Sigmoid colon (tissue), 7 donors: ENCODE measurements around the gene SLC22A4. TPM values are rescaled to one million over a fixed set of nuclear protein-coding genes. Genes with fewer than 3 reads are reported as not detected.

Experiments
- DNase-seq: peaks from one replicate; pipeline ENCODE4 v3.0.0-alpha.2; 2019
- H3K27ac ChIP-seq, 4 donors: fragments of 200-600 bp; sonication (generic); one replicate each; pipeline ENCODE4 v1.5.1; 2016 to 2019; ENCODE audit warnings: mild to moderate bottlenecking in 1 of 4
- H3K27me3 ChIP-seq, 3 donors: fragments of 200-600 bp; sonication (generic); one replicate each; pipeline ENCODE4 v1.5.1; 2019; ENCODE audit warnings: mild to moderate bottlenecking in 1 of 3
- H3K36me3 ChIP-seq, 4 donors: fragments of 200-600 bp; sonication (generic); one replicate each; pipeline ENCODE4 v1.5.1; 2016 to 2019
- H3K4me1 ChIP-seq, 4 donors: fragments of 200-600 bp; sonication (generic); one replicate each; pipeline ENCODE4 v1.5.1; 2017 to 2019
- H3K4me3 ChIP-seq, 4 donors: fragments of 200-600 bp; sonication (generic); one replicate each; pipeline ENCODE4 v1.5.1; 2017 to 2019; ENCODE audit warnings: mild to moderate bottlenecking in 2 of 4, moderate library complexity in 1 of 4
- H3K9me3 ChIP-seq, 4 donors: fragments of 200-600 bp in 3 of 4; sonication (generic) in 3 of 4; one replicate each; pipeline versions ENCODE4 v1.5.1 to v1.6.1; 2013 to 2019
- CTCF ChIP-seq, 4 experiments: fragments of 450-650 bp in 3 of 4; fragments of 200-600 bp in 1 of 4; IDR thresholded peaks; one replicate each; pipeline ENCODE4 v1.5.1; 2016 to 2019; ENCODE audit warnings: antibody characterized with exemption in 4 of 4, mild to moderate bottlenecking in 3 of 4, moderate library complexity in 2 of 4
- EP300 ChIP-seq, 4 donors: sonication (generic); formaldehyde crosslinking; IDR thresholded peaks; one replicate each; pipeline ENCODE4 v1.6.1; 2017; ENCODE audit warnings: antibody characterized with exemption in 4 of 4
- POLR2A ChIP-seq, 2 donors: fragments of 450-650 bp; IDR thresholded peaks; one replicate each; pipeline ENCODE4 v1.6.1; 2016; ENCODE audit warnings: antibody characterized with exemption in 2 of 2, mild to moderate bottlenecking in 2 of 2, moderate library complexity in 2 of 2
- POLR2AphosphoS5 ChIP-seq, 4 donors: sonication (generic); formaldehyde crosslinking; IDR thresholded peaks; one replicate each; pipeline ENCODE4 v1.6.1; 2017; ENCODE audit warnings: antibody characterized with exemption in 4 of 4
- WGBS, 2 donors: extraction: QIAGEN DNeasy Blood & Tissue Kit; methylation state at CpG; one replicate each; pipeline ENCODE4 v1.1.7; 2013; 5-methylcytosine and 5-hydroxymethylcytosine counted together
- intact Hi-C: fragments of 100-400 bp; cut with DNase I; formaldehyde crosslinking; loops from one replicate; pipeline ENCODE4 v1.15.1; 2023
- polyA plus RNA-seq, 3 donors: library from polyadenylated mRNA; stranded (reverse); fragments of 200-250 nt; gene quantifications; one replicate each; pipeline ENCODE4 v1.2.3, GENCODE V29; 2013
- total RNA-seq, 4 donors: library from RNA; depleted of rRNA; stranded (reverse); fragments of >200 nt; gene quantifications; one replicate each; pipeline ENCODE4 v1.1.0, GENCODE V29; 2016
- donor health status: healthy with polysubstance abuse.
- donor health status: Bipolar disorder and iron deficiency.
- donor health status: healthy.

SLC22A4 gene
- total and polyA plus RNA-seq, 7 donors, result 0.49 to 3.4 (median 0.83) TPM

DNA sequence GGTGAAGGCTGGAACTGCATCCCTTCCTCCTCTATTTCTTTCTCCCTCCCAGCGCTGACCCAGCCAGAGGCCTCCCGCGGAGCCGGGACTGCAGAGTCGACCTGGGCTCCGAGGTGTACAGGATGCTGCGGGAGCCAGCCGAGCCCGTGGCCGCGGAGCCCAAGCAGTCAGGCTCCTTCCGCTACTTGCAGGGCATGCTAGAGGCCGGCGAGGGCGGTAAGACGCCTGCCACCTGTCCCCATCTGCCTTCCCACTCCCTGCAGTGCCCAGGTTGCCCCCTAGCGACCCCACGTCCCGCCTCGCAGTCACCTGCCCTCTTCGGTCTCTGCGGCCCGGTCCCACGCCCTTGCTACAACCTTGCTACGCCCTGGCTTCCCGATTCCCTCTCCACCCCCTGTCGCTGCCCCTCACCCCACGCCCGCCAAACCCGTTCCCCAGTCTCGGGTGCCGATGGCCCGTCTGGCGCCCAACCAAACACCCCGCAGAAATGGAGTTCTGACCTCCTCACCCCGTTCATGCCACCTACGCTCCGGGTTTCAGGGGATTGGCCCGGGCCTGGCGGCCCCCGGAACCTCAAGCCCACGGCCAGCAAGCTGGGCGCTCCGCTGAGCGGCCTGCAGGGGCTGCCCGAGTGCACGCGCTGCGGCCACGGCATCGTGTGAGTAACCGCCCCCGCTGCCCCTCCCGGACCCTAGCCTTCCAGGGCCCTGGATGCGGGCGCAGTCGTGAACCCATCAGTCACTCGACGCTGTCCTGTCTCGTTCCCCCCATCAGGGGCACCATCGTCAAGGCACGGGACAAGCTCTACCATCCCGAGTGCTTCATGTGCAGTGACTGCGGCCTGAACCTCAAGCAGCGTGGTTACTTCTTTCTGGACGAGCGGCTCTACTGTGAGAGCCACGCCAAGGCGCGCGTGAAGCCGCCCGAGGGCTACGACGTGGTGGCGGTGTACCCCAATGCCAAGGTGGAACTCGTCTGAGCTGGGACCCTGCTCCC lies 22.6 kb upstream of the SLC22A4 start:
- H3K9me3 ChIP-seq, result no peaks in the 10 kb centered on the region
- TF ChIP-seq POLR2AphosphoS5 (IDR thresholded peaks at IDR 0.05) (no peak), EP300 (IDR thresholded peaks at IDR 0.05) (no peak), POLR2A (IDR thresholded peaks at IDR 0.05) (no peak)

GRCh38 chr5:132272311-132273210 lies 21.6 kb upstream of the SLC22A4 start:
- 39 to 60% methylated on average over 37 of the region's 37 CpGs for WGBS, 2 donors
- Histone ChIP-seq H3K27ac (peak overlapping the region; percentile 32 to 99 (median 76)), H3K27me3 (no peaks in the 10 kb centered on the region), H3K36me3 (peaks cover 10 to 58% (median 16%) of the 10 kb centered on the region in 4 donors), H3K9me3 (no peaks in the 10 kb centered on the region), H3K4me3 (no peak overlapping the region), H3K4me1 (peaks cover 0 to 49% (median 46%) of the 10 kb centered on the region in 4 donors)
- TF ChIP-seq POLR2A (IDR thresholded peaks at IDR 0.05) (no peak), CTCF (IDR thresholded peaks at IDR 0.05) (peak; percentile 49 to 84 (median 82))
- intact Hi-C loops, result loop anchor here (5.0 kb wide), 1 partner anchor 90 kb away; no protein-coding TSS in a partner anchor
- peak; percentile 79 for DNase-seq

More for the DNA sequence above, 22.6 kb upstream of the SLC22A4 start:
- Histone ChIP-seq H3K4me1 (peaks cover 0 to 58% (median 53%) of the 10 kb centered on the region in 4 donors), H3K27me3 (no peaks in the 10 kb centered on the region), H3K27ac (peak overlapping the region; percentile 29 to 99 (median 76)), H3K36me3 (peaks cover 15 to 68% (median 25%) of the 10 kb centered on the region in 4 donors), H3K4me3 (no peak overlapping the region)
- 81 to 85% methylated on average over 77 of the region's 77 CpGs for WGBS, 2 donors
- DNase-seq, result no peak
- intact Hi-C loops, result loop anchor here (5.0 kb wide), 1 partner anchor 91 kb away; no protein-coding TSS in a partner anchor

DNA sequence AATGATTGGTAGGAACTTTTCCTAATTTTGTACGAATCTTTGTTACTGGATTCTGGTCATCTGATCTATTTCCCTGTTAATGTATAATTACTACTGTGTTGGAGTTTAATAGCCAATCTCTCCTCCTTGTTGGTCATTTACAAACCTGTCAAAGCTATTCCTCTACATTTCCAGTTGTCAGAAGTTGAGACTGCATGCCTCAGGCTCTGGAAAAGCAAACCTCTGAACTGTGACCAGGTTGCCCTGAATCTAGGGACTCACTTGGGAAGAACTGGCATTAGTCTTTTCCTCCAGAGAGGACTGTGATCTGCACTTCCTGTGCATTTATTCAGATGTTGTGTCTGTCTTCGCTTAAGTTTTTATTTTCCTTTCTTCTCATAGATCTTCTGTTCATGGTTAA lies 20.6 kb upstream of the SLC22A4 start:
- WGBS, 2 donors, result 33 to 74% methylated on average over 2 of the region's 2 CpGs
- H3K27ac ChIP-seq, result peak overlapping the region in 2 of 4 donors; percentile 99
- TF ChIP-seq POLR2AphosphoS5 (IDR thresholded peaks at IDR 0.05), result no peak
- no peak for TF ChIP-seq EP300 (IDR thresholded peaks at IDR 0.05)
- TF ChIP-seq CTCF (IDR thresholded peaks at IDR 0.05), result no peak
- TF ChIP-seq POLR2A (IDR thresholded peaks at IDR 0.05), result no peak
- no peaks in the 10 kb centered on the region for H3K9me3 ChIP-seq
- H3K4me1 ChIP-seq, result peaks cover 0 to 39% (median 36%) of the 10 kb centered on the region in 4 donors
- intact Hi-C loops, result loop anchor here (5.0 kb wide), 1 partner anchor 89 kb away; no protein-coding TSS in a partner anchor
- no peak overlapping the region for H3K4me3 ChIP-seq
- H3K27me3 ChIP-seq, result no peaks in the 10 kb centered on the region
- no peak for DNase-seq
- peaks cover 10 to 48% (median 15%) of the 10 kb centered on the region in 4 donors for H3K36me3 ChIP-seq

DNA sequence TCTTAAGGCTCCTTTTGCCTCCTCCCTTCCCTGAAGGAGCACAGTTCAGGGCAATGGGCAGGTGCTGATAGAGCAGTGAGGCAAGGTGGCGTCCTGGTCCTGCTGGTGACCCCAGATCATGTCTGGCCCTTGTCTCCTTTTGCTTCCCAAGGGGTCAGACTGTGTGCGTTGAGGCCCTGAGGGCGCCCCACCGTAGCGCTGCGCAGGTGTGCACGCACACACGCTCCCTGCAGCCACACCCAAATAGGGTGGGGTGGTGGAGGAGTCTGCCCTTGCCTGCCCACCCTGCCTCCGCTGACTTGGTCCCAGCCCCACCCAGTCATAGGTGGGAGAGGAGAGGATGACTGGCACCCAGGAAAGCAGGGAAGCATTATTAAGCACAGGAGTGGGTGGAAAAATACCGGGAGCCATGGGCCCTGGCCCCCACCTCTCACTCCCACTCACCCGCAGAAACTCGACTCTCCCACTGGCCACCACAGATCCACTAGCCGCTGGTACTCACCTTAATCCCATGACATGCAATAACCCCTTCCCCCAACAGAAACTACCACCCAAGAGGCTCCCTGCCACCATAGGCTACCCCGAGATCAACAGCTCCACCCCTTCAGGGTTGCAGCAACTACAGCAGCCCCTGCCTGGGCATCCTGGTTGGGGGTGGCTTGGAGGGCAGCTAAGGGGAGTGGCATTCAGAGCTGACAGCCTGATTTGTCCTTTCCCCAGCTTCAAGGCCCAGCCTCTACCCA lies 20.0 kb upstream of the SLC22A4 start:
- DNase-seq, result no peak
- Histone ChIP-seq H3K27me3 (no peaks in the 10 kb centered on the region), H3K4me1 (peaks cover 0 to 33% (median 30%) of the 10 kb centered on the region in 4 donors), H3K9me3 (no peaks in the 10 kb centered on the region), H3K27ac (peak overlapping the region in 3 of 4 donors; percentile 14 to 99 (median 99)), H3K36me3 (peaks cover 10 to 42% (median 15%) of the 10 kb centered on the region in 4 donors), H3K4me3 (no peak overlapping the region)
- intact Hi-C loops, result loop anchor here (5.0 kb wide), 1 partner anchor 88 kb away; no protein-coding TSS in a partner anchor
- TF ChIP-seq EP300 (IDR thresholded peaks at IDR 0.05) (no peak), POLR2AphosphoS5 (IDR thresholded peaks at IDR 0.05) (no peak), CTCF (IDR thresholded peaks at IDR 0.05) (no peak), POLR2A (IDR thresholded peaks at IDR 0.05) (no peak)
- 42 to 73% methylated on average over 14 of the region's 14 CpGs for WGBS, 2 donors
